Endometrial microvascular endothelial cells (primary cell): ENCODE measurements around the gene CD2. TPM values are rescaled to one million over a fixed set of nuclear protein-coding genes. Genes with fewer than 3 reads are reported as not detected.

Experiments used
- in situ Hi-C: cut with HindIII; loops from 2 replicates; pipeline ENCODE4 v1.10.0; 2017; ENCODE audit warnings: low sequenced_read_pairs, low pct_unique_long_range_greater_than_20kb; ENCODE audit errors: inconsistent ontology term
- total RNA-seq: library from RNA; depleted of rRNA; stranded (reverse); fragments of >200 nt; gene quantifications from one replicate; pipeline ENCODE4 v1.2.3, GENCODE V29; 2015; ENCODE audit errors: inconsistent ontology term

Gene CD2
- not detected for total RNA-seq

GRCh38 chr1:116754198-116754977, at the start of gene CD2:
TSS of gene CD2 (plus strand) at chr1:116754430. CDS start at chr1:116754493, 63 bp downstream.
- in situ Hi-C loops: no loop called here

- in situ Hi-C loops: no loop called here
These were observed 48.1 kb upstream of the CD2 start for GRCh38 chr1:116706123-116706522.

- in situ Hi-C loops: no loop called here
These were observed 47.4 kb upstream of the CD2 start for GRCh38 chr1:116706841-116707240.

GRCh38 chr1:116708255-116708900, 45.9 kb upstream of the CD2 start:
- in situ Hi-C loops: no loop called here

GRCh38 chr1:116709666-116710167, 44.5 kb upstream of the CD2 start:
- in situ Hi-C loops: no loop called here

- in situ Hi-C loops: no loop called here
These were observed 43.6 kb upstream of the CD2 start for GRCh38 chr1:116710420-116711262.

- in situ Hi-C loops: no loop called here
These were observed 42.9 kb upstream of the CD2 start for GRCh38 chr1:116711263-116711840.

GRCh38 chr1:116712510-116712909, 41.7 kb upstream of the CD2 start:
- in situ Hi-C loops: no loop called here

GRCh38 chr1:116713474-116713873, 40.8 kb upstream of the CD2 start:
- in situ Hi-C loops: no loop called here

- in situ Hi-C loops: no loop called here
These were observed 37.8 kb upstream of the CD2 start for GRCh38 chr1:116716391-116716790.

- in situ Hi-C loops: no loop called here
These were observed 36.9 kb upstream of the CD2 start for GRCh38 chr1:116717318-116717717.

- in situ Hi-C loops: no loop called here
These were observed 33.7 kb upstream of the CD2 start for GRCh38 chr1:116720364-116721038.

GRCh38 chr1:116721039-116721405, 33.2 kb upstream of the CD2 start:
- in situ Hi-C loops: no loop called here

- in situ Hi-C loops: no loop called here
These were observed 32.7 kb upstream of the CD2 start for GRCh38 chr1:116721451-116722007.

GRCh38 chr1:116722016-116722838, 32.0 kb upstream of the CD2 start:
- in situ Hi-C loops: no loop called here

- in situ Hi-C loops: loop anchor here (25.0 kb wide), 1 partner anchor 337 kb away; the partner anchor contains the start of gene TTF2
These were observed 29.4 kb upstream of the CD2 start for GRCh38 chr1:116724765-116725375.

GRCh38 chr1:116725798-116726197, 28.4 kb upstream of the CD2 start:
- in situ Hi-C loops: loop anchor here (25.0 kb wide), 1 partner anchor 337 kb away; the partner anchor contains the start of gene TTF2
